ENCODE measurements around the gene C19orf67.
"Not testable (repeated sequence)": the region's sequence is repeated elsewhere in the genome, so short reads cannot be mapped to it uniquely, and the experiment has no call there.

Gene C19orf67

DNA sequence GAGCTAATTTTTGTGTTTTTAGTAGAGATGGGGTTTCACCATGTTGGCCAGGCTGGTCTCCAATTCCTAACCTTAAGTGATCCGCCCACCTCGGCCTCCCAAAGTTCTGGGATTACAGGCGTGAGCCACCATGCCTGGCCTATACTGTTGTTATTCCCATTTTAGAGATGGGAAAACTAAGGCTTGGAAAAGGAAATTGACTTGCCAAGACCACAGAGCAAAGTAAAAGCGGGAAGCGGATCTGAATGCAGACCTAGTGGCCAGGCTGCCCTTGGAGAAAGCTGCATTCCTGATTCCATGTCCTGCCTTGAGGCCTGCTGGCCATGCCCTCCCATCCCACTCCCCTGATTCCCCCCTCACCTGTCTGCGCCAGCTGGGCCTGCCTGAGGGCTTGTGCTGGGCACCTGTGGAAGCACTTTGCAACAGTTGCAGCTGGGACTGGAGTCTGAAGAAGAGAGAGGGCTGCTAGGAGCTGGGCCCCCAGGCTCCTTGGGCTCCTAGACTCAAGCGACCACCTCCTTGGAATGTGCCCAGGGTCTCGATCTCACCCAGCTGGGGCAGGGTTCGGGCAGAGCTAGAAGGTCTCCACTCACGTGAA lies 29.4 kb downstream of the C19orf67 start:
- DNase-seq (ENCODE audit: low read depth) = no peak

DNA sequence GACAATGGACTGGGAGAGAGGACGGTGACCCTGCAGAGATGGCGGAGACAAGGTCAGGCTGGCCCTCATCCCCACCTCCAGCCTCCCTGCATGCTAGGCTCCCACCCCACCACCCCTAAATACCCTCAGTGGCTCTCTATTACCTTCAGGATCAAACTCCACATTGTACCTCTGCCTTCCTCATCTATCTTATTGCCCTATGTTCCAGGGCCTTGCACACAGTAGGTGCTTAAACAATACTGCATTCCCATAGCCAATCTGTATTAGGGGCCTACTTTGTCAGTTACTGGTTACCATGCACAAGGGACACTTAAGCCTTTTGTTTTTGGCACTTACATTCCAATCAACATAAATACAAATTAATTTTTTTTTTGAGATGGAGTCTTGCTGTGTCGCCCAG lies 30.2 kb downstream of the C19orf67 start:
- no peak for DNase-seq (ENCODE audit: low read depth)

DNA sequence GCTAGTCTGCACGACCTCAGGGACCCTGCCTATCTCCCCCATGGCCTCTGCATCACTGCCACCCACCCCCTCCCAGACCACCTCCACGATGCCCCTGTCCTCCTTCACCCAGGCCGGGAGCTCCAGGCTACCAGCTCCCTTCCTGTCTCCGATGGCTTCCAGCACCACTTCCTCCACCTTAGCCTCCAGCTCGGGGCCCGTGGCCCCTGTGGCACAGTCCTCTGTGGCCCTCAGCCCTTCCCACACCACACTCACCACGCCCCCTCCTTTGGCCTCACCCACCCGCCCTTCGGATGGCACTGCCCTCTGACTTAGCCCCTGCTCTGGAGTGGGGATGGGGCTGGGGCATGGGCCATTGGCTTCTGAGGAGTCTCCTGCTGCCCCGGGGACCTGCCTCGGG lies 30.9 kb downstream of the C19orf67 start:
- no peak for DNase-seq (ENCODE audit: low read depth)

DNA sequence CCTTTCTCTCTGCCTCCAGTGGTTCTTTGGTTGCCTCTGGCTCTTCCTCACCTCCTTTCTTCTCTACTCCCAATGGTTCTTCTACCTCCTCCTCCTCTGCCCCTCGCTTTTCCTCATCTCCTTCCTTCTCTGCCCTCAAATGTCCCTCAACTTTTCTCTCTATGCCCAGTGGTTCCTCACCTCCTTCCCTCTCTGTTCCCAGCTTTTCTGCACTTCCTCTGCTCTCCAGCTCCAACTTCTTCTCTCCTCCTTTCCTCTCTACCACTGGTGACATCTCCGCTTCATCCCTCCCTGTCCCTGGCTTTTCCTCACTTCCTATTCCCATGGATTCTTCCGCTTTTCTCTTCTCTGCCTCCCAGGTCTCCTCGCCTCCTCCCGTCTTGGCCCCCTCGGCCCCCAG lies 31.5 kb downstream of the C19orf67 start:
- no peak for DNase-seq (ENCODE audit: low read depth)

DNA sequence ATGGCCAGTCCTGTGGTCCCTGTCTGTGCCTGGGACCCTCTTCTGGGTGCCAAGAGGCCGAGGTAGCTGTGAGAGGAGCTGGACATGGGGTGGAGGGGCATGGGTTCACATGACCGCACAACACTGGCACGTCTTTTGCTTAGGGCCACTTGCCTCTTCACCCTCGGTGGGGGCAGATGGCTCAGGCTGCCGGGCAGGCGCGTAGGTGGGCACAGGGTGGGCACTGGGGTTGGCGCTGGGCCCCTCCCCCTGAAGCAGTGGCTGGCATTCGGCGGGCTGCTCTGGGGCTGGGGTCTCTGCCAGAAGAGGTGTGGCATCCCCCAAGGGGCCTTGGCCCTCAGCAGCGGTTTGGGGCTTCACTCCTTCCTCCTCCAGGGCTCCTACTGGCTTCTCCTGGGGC lies 32.1 kb downstream of the C19orf67 start:
- DNase-seq (ENCODE audit: low read depth) = no peak

DNA sequence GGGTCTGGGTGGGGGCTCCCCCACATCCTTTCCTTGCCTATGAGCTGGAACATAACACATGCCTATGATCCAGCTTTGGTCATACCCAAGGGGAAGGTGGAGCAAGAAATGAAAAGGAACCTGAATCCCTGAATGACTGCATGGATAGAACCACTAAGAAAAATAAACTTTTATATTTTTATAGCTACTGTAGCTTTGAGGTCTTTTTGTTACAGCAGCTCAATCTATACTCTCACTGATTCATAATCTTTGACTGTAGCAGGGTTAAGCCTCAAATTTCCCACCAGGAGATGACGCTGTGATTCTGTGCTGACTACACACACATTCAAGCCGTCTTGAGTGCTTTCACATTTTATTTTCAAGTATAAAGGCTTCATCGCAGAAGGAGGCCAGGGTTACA lies 32.6 kb downstream of the C19orf67 start:
- no peak for DNase-seq (ENCODE audit: low read depth)

DNA sequence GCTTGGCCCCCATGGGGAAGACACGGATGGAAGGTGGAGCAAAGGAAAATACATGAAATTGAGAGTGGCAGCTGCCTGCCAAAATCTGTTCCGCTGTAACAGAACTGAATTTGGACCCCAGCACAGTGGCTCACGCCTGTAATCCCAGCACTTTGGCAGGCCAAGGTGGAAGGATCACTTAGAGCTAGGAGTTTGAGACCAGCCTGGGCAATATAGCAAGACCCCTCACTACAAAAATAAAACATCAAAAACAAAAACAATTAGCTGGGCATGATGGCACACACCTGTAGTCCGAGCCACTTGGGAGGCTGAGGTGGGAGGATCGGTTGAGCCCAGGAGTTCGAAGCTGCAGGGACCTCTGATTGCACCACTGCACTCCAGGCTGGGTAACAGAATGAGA lies 33.1 kb downstream of the C19orf67 start:
- DNase-seq (ENCODE audit: low read depth) = no peak

DNA sequence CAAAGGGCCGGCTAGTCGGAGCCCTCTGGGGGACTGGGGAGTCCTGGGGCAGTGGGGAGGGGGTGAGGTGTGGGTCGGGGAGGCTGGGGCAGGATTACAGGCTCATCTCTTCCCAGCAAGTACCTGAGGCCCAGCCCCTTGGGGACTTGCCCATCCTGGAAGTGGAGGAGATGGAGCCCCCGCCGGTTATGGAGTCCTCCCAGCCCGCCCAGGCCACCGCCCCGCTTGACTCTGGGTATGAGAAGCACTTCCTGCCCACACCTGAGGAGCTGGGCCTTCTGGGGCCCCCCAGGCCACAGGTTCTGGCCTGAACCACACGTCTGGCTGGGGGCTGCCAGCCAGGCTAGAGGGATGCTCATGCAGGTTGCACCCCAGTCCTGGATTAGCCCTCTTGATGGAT lies 33.6 kb downstream of the C19orf67 start:
- no peak for DNase-seq (ENCODE audit: low read depth)

DNA sequence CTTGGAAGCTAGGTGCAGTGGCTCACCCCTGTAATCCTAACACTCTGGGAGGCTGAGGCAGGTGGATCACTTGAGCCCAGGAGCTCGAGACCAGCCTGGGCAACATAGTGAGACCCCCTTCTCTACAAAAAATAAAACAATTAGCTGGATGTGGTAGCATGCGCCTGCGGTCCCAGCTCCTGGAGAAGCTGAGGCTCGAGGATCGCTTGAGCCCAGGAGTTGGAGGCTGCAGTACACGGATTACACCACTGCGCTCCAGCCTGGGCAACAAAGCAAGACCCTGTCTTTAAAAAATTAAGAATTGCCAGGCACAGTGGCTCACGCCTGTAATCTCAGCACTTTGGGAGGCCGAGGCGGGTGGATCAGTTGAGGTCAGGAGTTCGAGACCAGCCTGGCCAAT lies 34.6 kb downstream of the C19orf67 start:
- not testable (repeated sequence) for DNase-seq (ENCODE audit: low read depth)

DNA sequence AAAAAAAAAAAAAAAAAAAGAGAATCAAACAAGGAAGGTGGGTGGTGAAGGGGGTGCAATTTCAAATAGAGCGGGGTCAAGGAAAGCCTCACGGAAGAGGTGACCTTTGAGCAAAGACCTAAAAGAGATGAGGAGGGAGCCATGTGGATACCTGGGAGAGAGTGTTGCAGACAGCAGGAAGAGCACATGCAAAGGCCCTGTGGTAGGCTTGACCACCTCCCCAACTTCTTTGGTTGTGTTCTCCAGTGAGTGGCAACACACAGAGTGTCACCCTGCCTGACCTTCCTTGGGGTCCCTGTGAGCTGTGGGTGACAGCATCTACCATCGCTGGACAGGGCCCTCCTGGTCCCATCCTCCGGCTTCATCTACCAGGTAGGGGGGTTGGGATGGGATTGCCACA lies 35.1 kb downstream of the C19orf67 start:
- no peak for DNase-seq (ENCODE audit: low read depth)

DNA sequence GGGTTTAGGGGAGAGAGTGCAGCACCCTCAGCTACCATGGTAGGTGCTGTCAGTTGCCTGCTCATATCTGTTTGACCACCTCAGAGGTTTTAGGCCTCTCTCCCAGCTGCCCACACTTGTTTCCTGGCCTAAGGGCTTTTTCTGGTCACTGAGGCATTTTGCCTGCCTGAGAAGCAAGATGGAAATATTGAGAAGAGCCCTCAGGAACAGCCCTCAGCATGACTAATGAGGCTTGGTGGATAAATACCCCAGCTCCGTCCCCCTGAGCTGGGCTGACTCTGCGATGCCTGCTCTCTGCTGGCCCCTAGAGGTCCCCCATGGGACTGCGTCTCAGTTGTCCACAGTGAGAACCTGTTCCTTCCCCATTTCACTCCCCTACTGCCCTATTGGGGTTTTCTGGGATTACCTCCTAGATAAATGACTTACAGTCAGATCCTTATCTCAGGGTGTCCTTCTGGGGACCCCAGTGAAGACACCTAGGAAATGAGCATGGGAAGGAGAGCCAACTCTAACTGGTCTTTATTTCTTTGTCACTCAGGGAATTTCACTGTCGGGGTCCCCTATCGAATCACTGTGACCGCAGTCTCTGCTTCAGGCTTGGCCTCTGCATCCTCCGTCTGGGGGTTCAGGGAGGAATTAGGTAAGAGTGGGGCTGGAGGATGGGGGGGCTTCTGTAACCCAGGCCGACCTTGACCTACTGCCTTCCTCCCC lies 37.0 kb downstream of the C19orf67 start:
- DNase-seq (ENCODE audit: low read depth) = peak; percentile 56

DNA sequence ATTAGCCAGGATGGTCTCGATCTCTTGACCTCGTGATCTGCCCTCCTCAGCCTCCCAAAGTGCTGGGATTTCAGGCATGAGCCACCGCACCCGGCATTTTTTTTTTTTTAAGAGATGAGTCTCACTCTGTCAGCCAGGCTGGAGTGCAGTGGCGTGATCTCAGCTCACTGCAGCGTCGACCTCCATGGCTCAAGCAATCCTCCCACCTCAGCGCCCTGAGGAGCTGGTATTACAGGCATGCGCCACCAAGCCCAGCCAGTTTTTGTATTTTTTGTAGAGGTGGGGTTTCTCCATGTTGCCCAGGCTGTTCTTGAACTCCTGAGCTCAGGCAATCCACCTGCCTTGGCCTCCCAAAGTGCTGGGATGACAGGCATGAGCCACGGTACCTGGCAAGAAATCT lies 37.7 kb downstream of the C19orf67 start:
- not testable (repeated sequence) for DNase-seq (ENCODE audit: low read depth)

DNA sequence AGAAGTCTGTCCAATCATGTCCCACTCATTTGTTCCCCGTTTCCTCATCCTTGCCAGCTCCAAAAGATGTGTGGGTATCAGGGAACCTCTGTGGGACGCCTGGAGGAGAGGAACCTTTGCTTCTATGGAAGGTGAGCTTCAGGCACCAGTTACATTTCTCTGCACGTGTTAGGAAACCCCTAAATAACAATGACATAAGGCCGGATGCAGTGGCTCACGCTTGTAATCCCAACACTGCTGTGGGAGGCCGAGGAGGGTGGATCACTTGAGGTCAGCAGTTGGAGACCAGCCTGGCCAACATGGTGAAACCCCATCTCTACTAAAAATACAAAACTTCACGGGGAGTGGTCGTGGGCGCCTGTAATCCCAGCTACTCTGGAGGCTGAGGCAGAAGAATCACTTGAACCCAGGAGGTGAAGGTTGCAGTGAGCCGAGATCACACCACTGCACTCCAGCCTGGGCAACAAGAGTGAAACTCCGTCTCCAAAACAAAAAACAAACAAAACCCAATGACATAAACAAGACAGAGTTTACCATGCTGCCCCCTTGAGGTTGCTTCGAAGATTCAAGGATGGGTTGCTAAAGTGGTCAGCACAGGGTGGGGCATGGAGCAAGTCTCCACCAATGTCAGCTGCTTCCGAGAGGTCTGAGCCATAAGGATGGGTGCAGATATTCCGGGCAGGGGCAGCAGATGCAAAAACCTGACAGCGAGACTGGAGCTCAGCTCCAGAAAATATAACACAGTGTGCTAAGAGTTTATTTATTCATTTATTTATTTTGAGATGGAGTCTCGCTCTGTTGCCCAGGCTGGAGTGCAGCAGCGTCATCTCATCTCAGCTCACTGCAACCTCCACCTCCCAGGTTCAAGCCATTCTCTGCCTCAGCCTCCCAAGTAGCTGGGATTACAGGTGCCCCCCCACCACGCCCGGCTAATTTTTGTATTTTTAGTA lies 42.6 kb downstream of the C19orf67 start:
- DNase-seq (ENCODE audit: low read depth) = not testable (repeated sequence)

DNA sequence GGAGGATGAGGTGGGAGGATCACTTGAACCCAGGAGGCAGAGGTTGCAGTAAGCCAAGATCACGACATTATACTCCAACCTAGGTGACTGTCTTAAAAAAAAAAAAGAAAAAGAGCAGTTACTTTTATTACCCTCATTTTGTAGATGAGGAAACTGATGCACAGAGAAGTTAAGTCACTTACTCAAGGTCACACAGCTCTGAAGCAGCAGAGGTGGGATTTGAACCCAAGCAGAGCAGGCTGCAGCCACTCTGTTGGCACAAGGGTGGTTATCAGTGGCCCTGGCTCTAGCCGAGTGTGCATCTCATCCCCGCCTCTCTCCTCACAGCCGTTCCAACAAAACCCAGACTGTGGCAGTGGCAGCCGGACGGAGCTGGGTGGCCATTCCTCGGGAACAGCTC lies 46.4 kb downstream of the C19orf67 start:
- DNase-seq (ENCODE audit: low read depth) = no peak

DNA sequence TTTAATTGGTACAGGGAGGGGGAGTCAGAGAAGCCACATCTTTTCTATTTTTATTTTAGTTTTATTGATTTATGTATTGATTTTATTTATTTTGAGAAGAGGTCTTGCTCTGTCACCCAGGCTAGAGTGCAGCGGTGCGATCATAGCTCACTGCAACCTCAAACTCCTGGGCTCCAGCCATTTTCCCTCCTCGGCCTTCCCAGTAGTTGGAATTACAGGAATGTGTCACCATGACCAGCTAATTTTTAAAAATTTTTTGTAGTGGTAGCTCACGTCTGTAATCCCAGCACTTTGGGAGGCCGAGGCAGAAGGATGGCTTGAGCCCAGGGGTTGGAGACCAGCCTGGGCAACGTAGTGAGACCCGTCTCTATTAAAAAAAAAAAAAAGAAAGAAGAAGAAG lies 49.9 kb downstream of the C19orf67 start:
- DNase-seq (ENCODE audit: low read depth) = no peak

DNA sequence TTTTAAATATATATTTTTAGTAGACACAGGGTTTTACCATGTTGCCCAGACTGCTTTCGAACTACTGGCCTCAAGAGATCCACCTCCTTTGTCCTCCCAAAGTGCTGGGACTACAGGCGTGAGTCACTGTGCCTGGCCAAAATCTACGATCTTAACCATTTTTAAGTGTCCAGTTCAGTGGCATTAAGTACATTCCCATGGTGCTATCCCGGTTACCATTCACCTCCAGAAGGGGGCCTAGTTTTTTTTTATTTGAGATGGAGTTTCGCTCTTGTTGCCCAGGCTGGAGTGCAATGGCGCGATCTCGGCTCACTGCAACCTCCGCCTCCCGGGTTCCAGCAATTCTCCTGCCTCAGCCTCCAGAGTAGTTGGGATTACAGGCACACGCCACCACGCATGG lies 50.4 kb downstream of the C19orf67 start:
- not testable (repeated sequence) for DNase-seq (ENCODE audit: low read depth)

DNA sequence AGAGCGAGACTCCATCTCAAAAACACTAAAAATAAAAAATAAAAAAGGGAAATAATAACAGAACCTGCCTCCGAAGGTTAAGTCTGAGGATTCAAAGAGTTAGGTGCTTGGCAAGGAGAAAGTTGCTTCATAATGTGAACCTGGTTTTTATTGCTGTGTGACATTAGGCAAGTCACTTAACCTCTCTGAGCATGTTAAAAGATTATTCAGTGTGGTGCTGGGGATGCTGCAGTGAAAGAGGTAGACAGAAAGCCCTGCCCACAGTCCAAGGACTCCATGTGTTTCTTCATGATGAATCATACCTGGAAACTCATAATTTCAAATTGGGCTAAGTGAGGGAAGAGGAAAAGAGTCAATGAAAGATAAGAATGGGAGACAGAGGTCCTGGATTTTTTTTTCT lies 51.6 kb downstream of the C19orf67 start:
- DNase-seq (ENCODE audit: low read depth) = no peak

DNA sequence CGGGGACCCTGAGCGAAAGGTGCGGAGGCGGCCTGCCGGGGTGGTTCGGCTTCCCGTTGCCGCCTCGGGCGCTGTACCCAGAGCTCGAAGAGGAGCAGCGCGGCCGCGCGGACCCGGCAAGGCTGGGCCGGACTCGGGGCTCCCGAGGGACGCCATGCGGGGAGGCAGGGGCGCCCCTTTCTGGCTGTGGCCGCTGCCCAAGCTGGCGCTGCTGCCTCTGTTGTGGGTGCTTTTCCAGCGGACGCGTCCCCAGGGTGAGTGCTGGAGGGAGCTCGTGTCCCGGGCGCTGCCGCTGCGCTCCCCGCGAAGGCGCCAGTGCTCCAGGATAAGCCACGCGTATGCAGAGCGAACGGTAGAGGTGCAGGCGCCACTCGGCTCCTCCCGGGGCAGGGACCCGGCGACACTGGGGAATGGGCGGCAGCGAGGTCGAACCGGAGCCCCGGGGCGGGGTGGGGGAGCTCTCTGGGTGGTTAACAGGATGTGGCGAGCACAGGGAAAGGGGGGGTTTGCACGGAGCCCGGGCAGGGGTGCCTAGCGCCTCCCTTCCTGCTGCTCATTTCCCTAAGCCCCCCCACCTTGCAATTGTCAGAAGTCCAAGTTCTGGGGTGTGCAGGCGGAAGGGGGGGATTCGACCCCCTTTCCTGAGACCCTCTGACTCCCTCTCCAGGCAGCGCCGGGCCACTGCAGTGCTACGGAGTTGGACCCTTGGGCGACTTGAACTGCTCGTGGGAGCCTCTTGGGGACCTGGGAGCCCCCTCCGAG lies 53.7 kb downstream of the C19orf67 start, which contains the start of gene IL27RA:
Gene IL27RA, plus strand, starts transcription at position 44 of the 762 bp plus-strand sequence. Its CDS starts 111 bp downstream, at position 155.
- peak; percentile 76 for DNase-seq (ENCODE audit: low read depth)

All from stimulated activated CD8-positive, alpha-beta memory T cell treated with anti-CD3 and anti-CD28 coated beads, Interleukin-12 subunit alpha, Interleukin-12 subunit beta, amount 100 ng/mL, for 4 hours (primary cell).